Measurements from ENCODE around the gene DCAKD. TPM values are rescaled to one million over a fixed set of nuclear protein-coding genes. Genes with fewer than 3 reads are reported as not detected.

Gene DCAKD
- total RNA-seq, 1 experiment from 2014 or later, result 48.3 TPM

DNA sequence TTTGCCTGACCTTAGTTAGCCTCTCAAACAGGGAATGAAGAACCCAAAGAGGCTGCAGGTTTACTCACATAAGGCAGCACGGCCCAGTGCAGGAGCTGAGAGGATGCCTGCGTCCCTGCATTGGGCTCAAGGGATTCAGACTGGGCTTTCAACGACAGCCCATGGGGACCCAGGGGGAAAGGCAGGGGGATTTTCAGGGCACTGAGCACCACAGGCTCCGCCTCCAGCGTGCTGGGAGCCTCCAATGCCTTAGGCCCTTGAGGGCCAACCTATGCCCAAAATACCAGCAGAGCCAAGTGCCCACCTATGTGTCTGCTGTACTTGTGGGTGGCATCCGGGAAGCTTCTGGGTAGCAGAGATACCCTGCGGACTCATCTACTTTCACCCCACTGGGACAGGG, 22.3 kb downstream of the DCAKD start:
- Histone ChIP-seq H3K79me1 (ENCODE audit: insufficient read depth, low read depth, low read length, poor library complexity, severe bottlenecking) (no peaks in the 10 kb centered on the region), H3K4me2 (ENCODE audit: insufficient read depth, insufficient read length, low read length) (no peak overlapping the region), H3K23ac (ENCODE audit: insufficient read length, low read depth, low read length) (no peak overlapping the region), H3K18ac (ENCODE audit: insufficient read length, low read depth, low read length) (no peak overlapping the region), H3K4ac (ENCODE audit: low read depth, low read length) (no peak overlapping the region), H3K27me3 (ENCODE audit: insufficient read depth, low read length) (no peaks in the 10 kb centered on the region), H3K9me3 (ENCODE audit: control insufficient read depth, low read depth, low read length) (no peaks in the 10 kb centered on the region), H3K56ac (ENCODE audit: insufficient read length, low read depth, low read length) (no peak overlapping the region), H3K14ac (ENCODE audit: insufficient read depth, low read length) (no peak overlapping the region), H2BK120ac (ENCODE audit: low read depth, low read length, poor library complexity, severe bottlenecking) (no peak overlapping the region), H3T11ph (ENCODE audit: low read length) (no peak overlapping the region), H2BK12ac (ENCODE audit: insufficient read length, low read depth, low read length) (no peak overlapping the region), H4K20me1 (ENCODE audit: control insufficient read depth, insufficient read depth, insufficient read length) (peaks cover 2% of the 10 kb centered on the region), H3K23me2 (ENCODE audit: insufficient read length, low read depth, low read length, poor library complexity, severe bottlenecking) (no peaks in the 10 kb centered on the region), H2BK5ac (ENCODE audit: insufficient read length, low read length) (no peak overlapping the region), H2BK15ac (ENCODE audit: low read depth, low read length) (no peak overlapping the region), H3K9ac (ENCODE audit: extremely low read depth, insufficient read length, low read length) (no peak overlapping the region), H4K8ac (replicated peaks; ENCODE audit: insufficient read length, low read depth, low read length) (no peak overlapping the region), H3K27ac (ENCODE audit: insufficient read length, low read depth, low read length) (no peak overlapping the region), H2AK5ac (ENCODE audit: insufficient read length, low read length) (no peak overlapping the region), H2BK20ac (ENCODE audit: low read depth, low read length, poor library complexity, severe bottlenecking) (no peak overlapping the region), H3K4me1 (ENCODE audit: insufficient read depth, low read length) (no peaks in the 10 kb centered on the region), H2AFZ (ENCODE audit: low read length) (no peak overlapping the region), H3K79me2 (ENCODE audit: insufficient read depth, low read length) (no peaks in the 10 kb centered on the region), H4K5ac (ENCODE audit: insufficient read length, low read depth, low read length) (no peak overlapping the region), H4K91ac (ENCODE audit: insufficient read length, low read depth, low read length) (no peak overlapping the region)
- DNase-seq, result no peak
- H3K27ac Mint-ChIP-seq, result no peak overlapping the region; a peak in 1 of 7 replicates
- WGBS (ENCODE audit: extremely low coverage, insufficient read length, low lambda C conversion rate), result no CpG with 5 or more reads among the region's 7 CpGs
- no peaks in the 10 kb centered on the region for H3K4me1 Mint-ChIP-seq
- no peaks in the 10 kb centered on the region for H3K9me3 Mint-ChIP-seq
- H3K36me3 Mint-ChIP-seq (ENCODE audit: insufficient read depth in 1 of 3, low read depth in 3 of 3), result peaks cover 16 to 54% (median 54%) of the 10 kb centered on the region in 3 experiments
- no peak overlapping the region for H3K4me3 Mint-ChIP-seq
- no peaks in the 10 kb centered on the region for H3K27me3 Mint-ChIP-seq (ENCODE audit: low read depth)
- TF ChIP-seq, protein P1, sequence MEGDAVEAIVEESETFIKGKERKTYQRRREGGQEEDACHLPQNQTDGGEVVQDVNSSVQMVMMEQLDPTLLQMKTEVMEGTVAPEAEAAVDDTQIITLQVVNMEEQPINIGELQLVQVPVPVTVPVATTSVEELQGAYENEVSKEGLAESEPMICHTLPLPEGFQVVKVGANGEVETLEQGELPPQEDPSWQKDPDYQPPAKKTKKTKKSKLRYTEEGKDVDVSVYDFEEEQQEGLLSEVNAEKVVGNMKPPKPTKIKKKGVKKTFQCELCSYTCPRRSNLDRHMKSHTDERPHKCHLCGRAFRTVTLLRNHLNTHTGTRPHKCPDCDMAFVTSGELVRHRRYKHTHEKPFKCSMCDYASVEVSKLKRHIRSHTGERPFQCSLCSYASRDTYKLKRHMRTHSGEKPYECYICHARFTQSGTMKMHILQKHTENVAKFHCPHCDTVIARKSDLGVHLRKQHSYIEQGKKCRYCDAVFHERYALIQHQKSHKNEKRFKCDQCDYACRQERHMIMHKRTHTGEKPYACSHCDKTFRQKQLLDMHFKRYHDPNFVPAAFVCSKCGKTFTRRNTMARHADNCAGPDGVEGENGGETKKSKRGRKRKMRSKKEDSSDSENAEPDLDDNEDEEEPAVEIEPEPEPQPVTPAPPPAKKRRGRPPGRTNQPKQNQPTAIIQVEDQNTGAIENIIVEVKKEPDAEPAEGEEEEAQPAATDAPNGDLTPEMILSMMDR (conservative IDR thresholded peaks at IDR 0.05), result no peak

Data from H9 (cell line).